IMR-90 (cell line): Measurements from ENCODE around the gene ZFYVE28. TPM values are rescaled to one million over a fixed set of nuclear protein-coding genes. Genes with fewer than 3 reads are reported as not detected.

Source experiments
- ATAC-seq: fragments of 200-7000 bp; cut with Tn5 transposase; 2 replicates; pipeline ENCODE4 v1.9.1; 2020; ENCODE audit warnings: low read depth, mild to moderate bottlenecking, moderate library complexity
- BruUV-seq: library from RNA; stranded (reverse); fragments of 400-500 nt; replicated peaks from 2 replicates; lab custom pipeline; 2021; lab: Mats Ljungman, UMichigan
- CTCF ChIA-PET: fragments of 300-600 bp; formaldehyde crosslinking; extraction: SDS; loops from one replicate; lab custom pipeline; 2021; ENCODE audit warnings: antibody characterized with exemption; lab: Yijun Ruan, JAX
- POLR2A ChIA-PET: fragments of 300-600 bp; sonication (Branson Sonifier 250); formaldehyde crosslinking; loops from one replicate; lab custom pipeline; 2022; ENCODE audit warnings: antibody characterized with exemption; ENCODE audit not compliant: unreplicated experiment; lab: Charles Lee
- DNase-seq: peaks from one replicate; pipeline ENCODE4 v3.0.0; 2013
- H2AFZ ChIP-seq: replicated peaks from 2 replicates; pipeline ENCODE3; 2013; ENCODE audit warnings: low read length, mild to moderate bottlenecking; ENCODE audit not compliant: poor library complexity
- H2AK5ac ChIP-seq: 2 replicates; pipeline ENCODE4 v1.6.1; 2013; ENCODE audit warnings: low read depth, low read length, inconsistent platforms
- H2AK9ac ChIP-seq: replicated peaks from 2 replicates; pipeline ENCODE3; 2013; ENCODE audit warnings: mild to moderate bottlenecking, low read depth, low read length, moderate library complexity; ENCODE audit not compliant: poor library complexity
- H2BK120ac ChIP-seq: 2 replicates; pipeline ENCODE4 v1.6.1; 2013; ENCODE audit warnings: low read depth, low read length, inconsistent platforms
- H2BK15ac ChIP-seq: 3 replicates; pipeline ENCODE4 v1.6.1; 2013; ENCODE audit warnings: low read depth, low read length, inconsistent platforms
- H2BK20ac ChIP-seq: 2 replicates; pipeline ENCODE4 v1.6.1; 2013; ENCODE audit warnings: low read depth, mild to moderate bottlenecking, inconsistent platforms, low read length, moderate library complexity
- H2BK5ac ChIP-seq: 2 replicates; pipeline ENCODE4 v1.6.1; 2013; ENCODE audit warnings: mild to moderate bottlenecking, low read depth, low read length, inconsistent platforms; ENCODE audit not compliant: poor library complexity, severe bottlenecking
- H3K14ac ChIP-seq: replicated peaks from 2 replicates; pipeline ENCODE4 v1.6.1; 2013; ENCODE audit warnings: low read depth, low read length, inconsistent platforms
- H3K18ac ChIP-seq: 2 replicates; pipeline ENCODE4 v1.6.1; 2013; ENCODE audit warnings: low read depth, low read length, control low read depth
- H3K23ac ChIP-seq: 2 replicates; pipeline ENCODE4 v1.6.1; 2013; ENCODE audit warnings: low read depth, low read length, inconsistent platforms
- H3K27ac ChIP-seq: 2 replicates; pipeline ENCODE4 v1.5.1; 2013; ENCODE audit warnings: mild to moderate bottlenecking, control low read depth, low read length; ENCODE audit not compliant: insufficient read depth
- H3K27me3 ChIP-seq: 2 replicates; pipeline ENCODE4 v1.6.1; 2013; ENCODE audit warnings: low read length; ENCODE audit not compliant: control insufficient read depth, insufficient read depth
- H3K36me3 ChIP-seq: 2 replicates; pipeline ENCODE4 v1.6.1; 2013; ENCODE audit warnings: low read length, mixed read lengths; ENCODE audit not compliant: control insufficient read depth, insufficient read depth
- H3K4ac ChIP-seq: 2 replicates; pipeline ENCODE4 v1.6.1; 2013; ENCODE audit warnings: low read depth, low read length, inconsistent platforms
- H3K4me1 ChIP-seq: 2 replicates; pipeline ENCODE4 v1.6.1; 2013; ENCODE audit warnings: low read length, mixed read lengths; ENCODE audit not compliant: control insufficient read depth, insufficient read depth
- H3K4me2 ChIP-seq: 2 replicates; pipeline ENCODE4 v1.6.1; 2013; ENCODE audit warnings: low read depth, mild to moderate bottlenecking, control low read depth, low read length, moderate library complexity
- H3K4me3 ChIP-seq: 2 replicates; pipeline ENCODE4 v1.5.1; 2013; ENCODE audit warnings: low read depth, mild to moderate bottlenecking, control low read depth, low read length, moderate library complexity; ENCODE audit not compliant: insufficient read depth
- H3K56ac ChIP-seq: 2 replicates; pipeline ENCODE4 v1.6.1; 2013; ENCODE audit warnings: low read length, inconsistent platforms; ENCODE audit not compliant: insufficient read depth; ENCODE audit errors: extremely low read depth
- H3K79me1 ChIP-seq, 2 experiments: 2 replicates each; pipeline ENCODE4 v1.6.1; 2013; ENCODE audit warnings: low read length in 2 of 2, inconsistent platforms in 1 of 2, low read depth in 1 of 2
- H3K9ac ChIP-seq: 2 replicates; pipeline ENCODE4 v1.6.1; 2013; ENCODE audit warnings: low read depth, low read length, control low read depth
- H3K9me1 ChIP-seq: 2 replicates; pipeline ENCODE4 v1.6.1; 2013; ENCODE audit warnings: low read length, inconsistent platforms; ENCODE audit not compliant: insufficient read depth
- H3K9me3 ChIP-seq: 2 replicates; pipeline ENCODE4 v1.6.1; 2013; ENCODE audit warnings: low read length; ENCODE audit not compliant: control insufficient read depth, insufficient read depth
- H4K20me1 ChIP-seq: 2 replicates; pipeline ENCODE4 v1.6.1; 2013; ENCODE audit warnings: low read length, inconsistent platforms; ENCODE audit not compliant: insufficient read depth
- H4K5ac ChIP-seq: 2 replicates; pipeline ENCODE4 v1.6.1; 2013; ENCODE audit warnings: mild to moderate bottlenecking, low read depth, low read length, control low read depth
- H4K8ac ChIP-seq, 2 experiments: 2 replicates each; pipeline ENCODE4 v1.6.1; 2013; ENCODE audit warnings: low read depth in 2 of 2, low read length in 2 of 2, control low read depth in 1 of 2, inconsistent platforms in 1 of 2
- H4K91ac ChIP-seq: 2 replicates; pipeline ENCODE4 v1.6.1; 2013; ENCODE audit warnings: low read depth, low read length, inconsistent platforms; ENCODE audit not compliant: insufficient read depth
- BHLHE40 ChIP-seq: fragments of 150-350 bp; IDR thresholded peaks from 2 replicates; pipeline ENCODE4 v1.6.1; 2016; ENCODE audit warnings: mild to moderate bottlenecking, low read depth, low read length
- CEBPB ChIP-seq: IDR thresholded peaks from 2 replicates; pipeline ENCODE4 v1.6.1; 2012; ENCODE audit warnings: low read depth, low read length, improper control_type of control experiment
- CHD1 ChIP-seq: IDR thresholded peaks from 2 replicates; pipeline ENCODE4 v1.6.1; 2012; ENCODE audit warnings: low read depth, low read length, improper control_type of control experiment
- CTCF ChIP-seq: conservative IDR thresholded peaks from 2 replicates; pipeline ENCODE4 v1.5.1; 2012; ENCODE audit warnings: mild to moderate bottlenecking, low read depth, low read length, improper control_type of control experiment
- ELK1 ChIP-seq: fragments of 150-350 bp; IDR thresholded peaks from 2 replicates; pipeline ENCODE4 v1.6.1; 2016; ENCODE audit warnings: low read depth, mild to moderate bottlenecking, low read length, moderate library complexity, borderline replicate concordance
- FOS ChIP-seq: fragments of 150-350 bp; IDR thresholded peaks from 2 replicates; pipeline ENCODE4 v1.6.1; 2016; ENCODE audit warnings: low read depth, low read length
- MAFK ChIP-seq: IDR thresholded peaks from 2 replicates; pipeline ENCODE4 v1.6.1; 2012; ENCODE audit warnings: low read depth, low read length, improper control_type of control experiment
- MAZ ChIP-seq: IDR thresholded peaks from 2 replicates; pipeline ENCODE4 v1.6.1; 2012; ENCODE audit warnings: low read depth, mild to moderate bottlenecking, low read length, improper control_type of control experiment, moderate library complexity, borderline replicate concordance
- MXI1 ChIP-seq: IDR thresholded peaks from 2 replicates; pipeline ENCODE4 v1.6.1; 2012; ENCODE audit warnings: low read depth, mild to moderate bottlenecking, low read length, moderate library complexity, borderline replicate concordance
- NFE2L2 ChIP-seq: fragments of 150-350 bp; IDR thresholded peaks from 2 replicates; pipeline ENCODE4 v1.6.1; 2016; ENCODE audit warnings: low read depth, mild to moderate bottlenecking, low read length
- POLR2A ChIP-seq: IDR thresholded peaks from 2 replicates; pipeline ENCODE4 v1.6.1; 2012; ENCODE audit warnings: mild to moderate bottlenecking, low read depth, low read length
- RAD21 ChIP-seq: IDR thresholded peaks from 2 replicates; pipeline ENCODE4 v1.6.1; 2012; ENCODE audit warnings: low read length, improper control_type of control experiment
- RCOR1 ChIP-seq: IDR thresholded peaks from 2 replicates; pipeline ENCODE4 v1.6.1; 2012; ENCODE audit warnings: mild to moderate bottlenecking, low read length, improper control_type of control experiment; ENCODE audit not compliant: insufficient replicate concordance
- RFX5 ChIP-seq: IDR thresholded peaks from 2 replicates; pipeline ENCODE4 v1.8.0; 2012; ENCODE audit warnings: low read depth, mild to moderate bottlenecking, low read length, moderate library complexity
- SMC3 ChIP-seq: fragments of 150-350 bp; IDR thresholded peaks from 2 replicates; pipeline ENCODE4 v1.6.1; 2016; ENCODE audit warnings: low read depth, mild to moderate bottlenecking, antibody characterized with exemption, low read length, moderate library complexity
- WGBS, 2 experiments: methylation state at CpG; one replicate each; pipeline versions ENCODE4 v1.1.5 to v1.1.7; 2013; ENCODE audit warnings: missing lambda C conversion rate in 2 of 2; ENCODE audit not compliant: insufficient read length in 1 of 2; ENCODE audit errors: extremely low coverage in 2 of 2; 5-methylcytosine and 5-hydroxymethylcytosine counted together
- dilution Hi-C: fragments of 300-500 bp; cut with HindIII; formaldehyde crosslinking; loops from one replicate; pipeline ENCODE4 v1.14.3; 2018; ENCODE audit warnings: low sequenced_read_pairs; ENCODE audit not compliant: unreplicated experiment
- in situ Hi-C: fragments of 300-500 bp; cut with MboI; formaldehyde crosslinking; loops from 3 replicates; pipeline ENCODE4 v1.14.3; 2019; ENCODE audit warnings: low sequenced_read_pairs, inconsistent platforms, mixed read lengths
- intact Hi-C: fragments of 100-400 bp; cut with micrococcal nuclease; formaldehyde crosslinking; loops from 2 replicates; pipeline ENCODE4 v1.10.0; 2022
- polyA plus RNA-seq, 3 experiments: library from polyadenylated mRNA; depleted of rRNA; stranded (reverse); fragments of >200 nt; gene quantifications; 2 replicates each; pipeline ENCODE4 v1.2.3, GENCODE V29; 2012; ENCODE audit warnings: low replicate concordance in 1 of 3
- total RNA-seq: library from RNA; depleted of rRNA; stranded (reverse); fragments of >200 nt; gene quantifications from 2 replicates; pipeline ENCODE4 v1.2.3, GENCODE V29; 2012

The ZFYVE28 gene
- total and polyA plus RNA-seq, 2 of the 4 experiments (the other 2 are of a cell fraction) = 0.36 to 1.2 TPM

GRCh38 chr4:2338754-2339457 is 79.5 kb downstream of the ZFYVE28 start (continued):
- TF ChIP-seq CHD1 (no peak), RCOR1 (no peak), POLR2A (no peak)

DNA sequence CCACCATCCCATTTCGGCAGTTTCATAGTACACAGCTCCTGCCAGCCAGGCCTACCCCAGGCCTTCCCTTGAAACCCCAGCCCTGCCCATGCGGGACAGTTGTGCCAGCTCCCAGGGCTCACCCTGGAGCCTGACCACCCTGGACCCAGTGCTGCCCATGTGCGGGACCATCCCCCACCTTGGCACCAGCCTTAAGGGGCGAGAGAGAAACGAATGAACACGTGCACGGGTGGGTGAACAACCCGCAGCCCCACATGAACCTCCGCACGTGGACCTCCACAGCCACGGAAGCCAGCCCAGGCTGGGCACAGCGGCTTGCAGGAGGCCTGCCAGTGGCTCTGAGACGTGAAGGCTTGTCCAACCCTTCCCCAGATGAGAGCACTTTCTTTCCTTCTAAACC is 80.5 kb downstream of the ZFYVE28 start:
- intact Hi-C loops = no loop called here
- no peak overlapping the region for H3K4me2 ChIP-seq
- TF ChIP-seq BHLHE40 (no peak), MAFK (no peak), CTCF (no peak), MXI1 (no peak), POLR2A (no peak), SMC3 (no peak), RFX5 (no peak), MAZ (no peak), FOS (no peak), ELK1 (no peak), RAD21 (no peak), CEBPB (no peak), NFE2L2 (no peak), RCOR1 (no peak), CHD1 (no peak)

More for the DNA sequence above, 80.5 kb downstream of the ZFYVE28 start:
- Histone ChIP-seq H3K4me3 (no peak overlapping the region), H3K14ac (no peak overlapping the region), H2AK9ac (no peak overlapping the region), H4K5ac (no peak overlapping the region), H3K27me3 (peaks cover 14% of the 10 kb centered on the region), H3K79me1 (no peaks in the 10 kb centered on the region), H2BK120ac (no peak overlapping the region), H3K27ac (no peak overlapping the region), H4K91ac (no peak overlapping the region), H2BK15ac (no peak overlapping the region), H3K23ac (no peak overlapping the region), H2AFZ (no peak overlapping the region), H3K9me1 (peaks cover 1% of the 10 kb centered on the region; the same call in 1 of the 2 replicates), H2BK5ac (no peak overlapping the region), H3K9me3 (no peaks in the 10 kb centered on the region), H4K8ac (no peak overlapping the region), H2BK20ac (no peak overlapping the region), H4K20me1 (no peaks in the 10 kb centered on the region), H3K18ac (no peak overlapping the region), H3K56ac (no peak overlapping the region), H3K4ac (no peak overlapping the region), H3K9ac (no peak overlapping the region), H2AK5ac (no peak overlapping the region), H3K4me1 (no peaks in the 10 kb centered on the region), H3K36me3 (no peaks in the 10 kb centered on the region)
- CTCF ChIA-PET = interaction anchor here (0.6 kb wide), 1 partner anchor 107 kb away, joined by 3 read pairs; no protein-coding TSS in a partner anchor
- ATAC-seq = no peak
- in situ Hi-C loops (no loop called here), dilution Hi-C loops (no loop called here)
- POLR2A ChIA-PET = no interaction called here
- WGBS, 2 experiments = 100% methylated on average over 7 of the region's 13 CpGs; no CpG with 5 or more reads in 1 of the 2 experiments
- DNase-seq = no peak
- BruUV-seq = no TSS peak
